Transverse colon (tissue), 4 donors: ENCODE measurements around the gene TLE7.

Source experiments
- CTCF ChIP-seq, 5 experiments: fragments of 200-600 bp in 3 of 5; fragments of 450-650 bp in 2 of 5; sonication (generic) in 3 of 5; IDR thresholded peaks; 1 replicate in 2 of 5; 2 replicates in 3 of 5; pipeline ENCODE4 v1.5.1; 2016 to 2017; ENCODE audit warnings: antibody characterized with exemption in 5 of 5, inconsistent platforms in 3 of 5, mild to moderate bottlenecking in 2 of 5, moderate library complexity in 1 of 5
- EP300 ChIP-seq: sonication (generic); formaldehyde crosslinking; IDR thresholded peaks from one replicate; pipeline ENCODE4 v1.6.1; 2017; ENCODE audit warnings: antibody characterized with exemption, low read depth
- POLR2A ChIP-seq: fragments of 450-650 bp; IDR thresholded peaks from one replicate; pipeline ENCODE4 v1.6.1; 2016; ENCODE audit warnings: antibody characterized with exemption, mild to moderate bottlenecking, moderate library complexity
- POLR2AphosphoS5 ChIP-seq, 3 donors: sonication (generic); formaldehyde crosslinking; IDR thresholded peaks; one replicate each; pipeline ENCODE4 v1.6.1; 2016; ENCODE audit warnings: antibody characterized with exemption in 3 of 3

GRCh38 chr16:71431176-71431575 is 10.7 kb downstream of the TLE7 start:
- TF ChIP-seq POLR2A, result no peak
- no peak for TF ChIP-seq CTCF (IDR thresholded peaks at IDR 0.05)
- no peak for TF ChIP-seq POLR2AphosphoS5 (IDR thresholded peaks at IDR 0.05)
- no peak for TF ChIP-seq EP300
